Measurements from ENCODE around the gene PAPPA.

The PAPPA gene

GRCh38 chr9:116405321-116405720, 251.7 kb downstream of the PAPPA start:
- DNase-seq (ENCODE audit: insufficient read length, low spot score) (no peak), FAIRE-seq (no peak)

- DNase-seq (ENCODE audit: insufficient read length, low spot score) (no peak), FAIRE-seq (no peak)
Observed at GRCh38 chr9:116406469-116406868, 252.9 kb downstream of the PAPPA start.

DNA sequence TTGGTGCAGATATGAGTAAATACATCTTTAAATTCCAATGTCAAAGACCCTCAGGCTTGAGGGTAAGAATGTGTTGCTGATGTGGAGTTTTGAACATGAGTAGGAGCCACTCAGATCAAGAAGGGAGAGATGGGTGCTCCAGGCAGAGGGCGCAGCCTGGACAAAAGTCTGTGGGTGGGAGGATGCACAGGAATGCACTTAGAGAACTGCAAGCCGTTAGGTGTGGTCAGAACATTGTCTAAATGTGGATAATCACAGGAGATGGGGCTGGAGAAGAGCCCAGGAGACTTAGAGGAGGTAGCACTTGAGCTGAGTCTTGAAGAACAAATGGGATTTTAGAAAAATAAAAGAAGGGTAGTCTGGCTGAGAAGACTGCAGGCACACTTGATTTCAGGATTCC, 255.5 kb downstream of the PAPPA start:
- FAIRE-seq (no peak), DNase-seq (ENCODE audit: insufficient read length, low spot score) (no peak)

DNA sequence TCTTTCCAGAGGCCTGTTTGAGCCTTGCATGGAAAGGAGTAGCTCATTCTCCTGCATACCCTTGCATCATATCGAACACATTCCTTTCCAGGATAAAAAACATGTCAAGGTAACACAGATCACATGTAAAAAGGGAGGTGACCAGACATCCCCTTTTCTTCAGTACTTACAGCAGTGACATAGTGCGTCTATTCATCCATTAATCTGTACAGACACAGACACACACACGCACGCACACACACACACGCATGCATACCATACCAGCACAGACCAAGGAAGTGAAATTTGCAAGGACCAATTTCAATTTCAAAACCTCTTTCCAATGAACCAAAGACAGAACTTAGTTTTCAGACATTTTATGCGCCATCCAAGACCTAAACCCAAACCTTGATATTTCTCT, 256.0 kb downstream of the PAPPA start:
- no peak for FAIRE-seq
- no peak for DNase-seq (ENCODE audit: insufficient read length, low spot score)

- DNase-seq (ENCODE audit: insufficient read length, low spot score) (no peak), FAIRE-seq (no peak)
Observed at GRCh38 chr9:116411506-116411905, 257.9 kb downstream of the PAPPA start.

GRCh38 chr9:116414374-116414773, 260.8 kb downstream of the PAPPA start:
- FAIRE-seq (no peak), DNase-seq (ENCODE audit: insufficient read length, low spot score) (no peak)

DNA sequence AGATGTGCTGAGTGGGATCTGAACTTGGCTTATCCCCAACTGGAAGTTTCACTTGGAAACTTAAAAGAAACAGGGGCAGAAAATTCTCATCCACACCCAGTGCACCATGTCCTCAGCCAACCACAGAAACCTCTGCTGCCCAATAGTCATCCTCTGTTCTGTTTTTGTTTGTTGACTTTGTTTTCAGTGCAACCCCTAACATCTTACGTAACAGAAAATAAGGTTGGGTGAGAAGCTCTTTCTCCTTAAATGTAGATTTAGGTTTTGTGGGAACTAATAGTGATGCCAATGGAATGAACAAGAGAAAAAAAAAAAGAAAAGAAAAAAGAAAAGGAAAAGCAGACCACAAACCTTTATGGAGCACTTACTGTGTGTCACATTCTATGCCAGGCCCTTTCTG, 262.8 kb downstream of the PAPPA start:
- no peak for FAIRE-seq

GRCh38 chr9:116417464-116417863, 263.9 kb downstream of the PAPPA start:
- FAIRE-seq: no peak
- DNase-seq (ENCODE audit: insufficient read length, low spot score): no peak

More for the DNA sequence above, 262.8 kb downstream of the PAPPA start:
- DNase-seq (ENCODE audit: insufficient read length, low spot score): no peak

GRCh38 chr9:116419181-116419580, 265.6 kb downstream of the PAPPA start:
- FAIRE-seq (no peak), DNase-seq (ENCODE audit: insufficient read length, low spot score) (no peak)

DNA sequence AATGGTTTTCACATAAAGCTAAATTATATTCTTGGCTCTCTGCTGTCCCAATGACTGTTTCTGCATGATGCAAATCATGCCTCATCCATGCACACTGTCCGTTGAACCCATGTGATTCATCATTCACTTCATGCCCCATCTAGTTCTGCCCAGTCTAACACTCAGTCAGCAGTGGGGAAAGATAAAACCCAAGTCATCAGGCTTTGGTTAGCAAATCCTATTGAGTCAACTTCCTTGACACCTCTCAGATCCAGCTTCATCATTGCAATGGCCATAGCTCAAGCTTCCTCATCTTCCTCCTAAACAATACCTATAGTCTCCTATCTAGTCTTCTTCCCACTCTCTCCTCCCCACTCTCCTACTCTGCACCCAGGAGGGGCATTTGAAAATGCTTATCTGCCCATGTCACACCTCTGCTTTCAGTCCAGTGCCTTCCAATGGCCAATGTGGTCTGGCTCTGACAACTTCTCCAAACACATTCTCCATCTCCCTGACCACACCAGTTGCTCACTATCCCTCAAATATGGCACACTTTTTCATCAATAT, 267.5 kb downstream of the PAPPA start:
- no peak for DNase-seq (ENCODE audit: insufficient read length, low spot score)
- FAIRE-seq: no peak

GRCh38 chr9:116422119-116422979, 268.8 kb downstream of the PAPPA start:
- DNase-seq (ENCODE audit: insufficient read length, low spot score) (no peak), FAIRE-seq (no peak)

DNA sequence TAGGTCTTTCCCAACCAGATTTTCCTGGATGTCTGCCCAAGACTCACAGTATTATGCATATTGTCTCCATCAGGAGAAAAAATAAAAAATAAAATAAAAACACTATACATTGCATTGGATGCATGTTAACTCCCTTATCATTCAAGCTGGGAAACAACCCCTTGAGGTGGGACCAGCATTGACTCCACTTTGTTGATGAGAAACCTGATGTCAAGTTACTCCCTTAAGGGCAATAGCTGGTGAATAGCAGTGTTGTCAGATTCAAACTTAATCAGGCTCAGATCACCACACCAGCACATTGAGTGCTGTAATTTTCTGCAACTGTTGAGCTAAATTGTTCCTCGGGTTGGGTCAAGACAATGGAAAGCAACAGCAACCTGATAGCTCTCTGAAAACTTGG, 269.6 kb downstream of the PAPPA start:
- no peak for FAIRE-seq
- no peak for DNase-seq (ENCODE audit: insufficient read length, low spot score)

DNA sequence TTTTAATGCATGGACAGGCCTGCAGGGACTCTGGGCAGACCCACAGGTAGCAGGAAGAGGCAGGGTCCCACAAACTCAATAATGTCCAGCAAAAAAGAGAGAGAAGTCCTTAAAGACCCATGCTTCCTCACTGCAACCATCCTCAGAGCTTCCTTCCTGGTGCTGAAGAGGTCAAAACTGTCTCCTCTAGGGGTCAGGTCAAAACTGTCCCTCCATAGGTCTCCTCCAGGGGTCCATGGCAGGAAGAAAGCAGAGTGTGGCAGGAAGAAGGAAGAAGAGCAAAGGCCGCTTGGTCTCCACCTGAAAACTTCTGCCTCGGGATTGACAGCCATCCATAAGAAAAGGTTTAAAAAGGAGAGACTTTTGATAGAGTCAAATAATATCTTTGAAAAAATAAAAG, 271.7 kb downstream of the PAPPA start:
- DNase-seq (ENCODE audit: insufficient read length, low spot score) (no peak), FAIRE-seq (no peak)

DNA sequence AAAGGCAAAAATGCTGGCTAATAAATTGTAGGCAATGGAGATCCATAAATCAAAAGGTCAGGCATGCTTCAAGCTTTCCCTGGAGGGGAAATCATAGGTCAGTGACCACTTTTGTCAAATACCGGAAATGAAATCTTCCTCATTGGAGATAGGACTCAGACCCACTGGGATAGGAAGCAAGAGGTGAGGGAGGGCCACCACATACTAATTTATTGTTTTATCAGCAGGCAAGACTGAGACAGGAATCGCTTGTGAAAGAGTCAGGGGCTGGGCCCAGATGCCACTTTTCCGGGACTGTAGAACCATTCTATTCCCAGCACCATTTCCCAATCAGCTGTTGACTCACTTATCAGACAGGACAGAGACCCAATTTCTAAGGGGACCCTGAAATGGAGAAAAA, 277.3 kb downstream of the PAPPA start:
- FAIRE-seq: no peak
- DNase-seq (ENCODE audit: insufficient read length, low spot score): no peak

- DNase-seq (ENCODE audit: insufficient read length, low spot score) (no peak), FAIRE-seq (no peak)
Observed at GRCh38 chr9:116432051-116432450, 278.5 kb downstream of the PAPPA start.

DNA sequence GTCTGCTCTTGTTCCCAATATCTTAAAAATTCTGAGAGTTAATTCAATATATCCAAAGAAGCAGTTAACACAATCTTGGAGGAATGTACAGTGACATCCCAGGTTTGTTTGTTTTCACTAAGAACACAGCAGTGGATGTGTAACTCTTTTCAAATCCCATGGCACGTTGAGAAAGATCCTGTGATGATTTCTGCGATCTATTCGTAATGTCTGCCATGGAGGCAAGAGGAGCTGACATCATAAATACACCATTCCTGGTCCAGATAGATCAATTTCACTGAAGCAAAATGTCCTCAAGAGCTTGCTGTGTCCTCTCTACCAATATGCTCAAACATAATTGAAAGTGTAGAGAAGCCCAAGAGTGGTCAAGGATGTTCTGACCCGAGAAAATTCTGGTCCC, 280.7 kb downstream of the PAPPA start:
- FAIRE-seq (no peak), DNase-seq (ENCODE audit: insufficient read length, low spot score) (no peak)

DNA sequence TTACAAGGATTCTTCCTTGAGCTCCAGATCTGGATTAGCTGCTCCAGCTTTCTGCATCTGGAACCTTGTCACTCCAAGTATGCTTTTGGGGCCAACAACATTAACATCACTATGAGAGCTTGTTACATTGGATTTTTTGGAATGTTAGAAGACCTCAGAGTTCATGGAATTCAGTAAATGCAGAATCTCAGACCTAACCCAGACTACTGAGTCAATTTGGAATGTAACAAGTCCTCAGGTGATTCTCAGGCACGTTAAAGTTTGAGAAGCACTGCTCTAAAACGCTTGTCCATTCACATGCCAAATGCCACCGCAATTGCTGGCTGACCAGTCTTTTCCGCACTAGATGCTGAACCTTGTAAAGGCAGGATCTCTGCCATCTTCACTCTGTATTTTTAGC, 282.1 kb downstream of the PAPPA start:
- DNase-seq (ENCODE audit: insufficient read length, low spot score) (no peak), FAIRE-seq (no peak)

- DNase-seq (ENCODE audit: insufficient read length, low spot score) (no peak), FAIRE-seq (no peak)
Observed at GRCh38 chr9:116436121-116436520, 282.5 kb downstream of the PAPPA start.

GRCh38 chr9:116437411-116438370, 284.1 kb downstream of the PAPPA start:
- DNase-seq (ENCODE audit: insufficient read length, low spot score): no peak
- no peak for FAIRE-seq

DNA sequence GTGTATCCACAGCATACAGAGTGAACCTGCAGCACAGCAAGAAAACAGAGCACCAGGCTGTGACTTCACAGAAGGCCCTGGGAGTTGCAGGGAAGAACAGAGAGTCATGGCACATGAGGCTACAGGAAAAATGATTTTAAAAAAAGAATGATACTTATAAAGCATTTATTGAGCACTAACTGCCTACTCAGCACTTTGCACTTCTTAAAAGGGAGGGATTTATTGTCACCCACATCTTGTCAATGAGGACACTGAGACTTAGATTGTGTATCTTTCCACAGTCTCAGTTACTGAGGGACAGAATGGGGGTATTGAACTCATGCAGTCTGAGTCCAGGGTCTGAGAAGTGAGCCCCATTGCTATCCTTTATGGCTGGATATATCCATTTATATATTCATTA, 288.9 kb downstream of the PAPPA start:
- DNase-seq (ENCODE audit: insufficient read length, low spot score) (no peak), FAIRE-seq (no peak)

GRCh38 chr9:116447934-116448333, 294.3 kb downstream of the PAPPA start:
- FAIRE-seq (no peak), DNase-seq (ENCODE audit: insufficient read length, low spot score) (no peak)

All from HTR-8/SVneo (cell line).